22Rv1 (cell line): ENCODE measurements around the gene CACNA1E.

ENCODE experiments used
- H3K27ac ChIP-seq: fragments of 450-650 bp; 2 replicates; pipeline ENCODE4 v1.5.1; 2017
- ZFX ChIP-seq: fragments of 450-650 bp; IDR thresholded peaks from 2 replicates; pipeline ENCODE4 v1.6.1; 2017; ENCODE audit warnings: antibody characterized with exemption, borderline replicate concordance
- TF ChIP-seq, protein P1 (sequence below): fragments of 450-650 bp; IDR thresholded peaks from 2 replicates; pipeline ENCODE4 v1.5.1; 2017; ENCODE audit warnings: mild to moderate bottlenecking

Gene CACNA1E

DNA sequence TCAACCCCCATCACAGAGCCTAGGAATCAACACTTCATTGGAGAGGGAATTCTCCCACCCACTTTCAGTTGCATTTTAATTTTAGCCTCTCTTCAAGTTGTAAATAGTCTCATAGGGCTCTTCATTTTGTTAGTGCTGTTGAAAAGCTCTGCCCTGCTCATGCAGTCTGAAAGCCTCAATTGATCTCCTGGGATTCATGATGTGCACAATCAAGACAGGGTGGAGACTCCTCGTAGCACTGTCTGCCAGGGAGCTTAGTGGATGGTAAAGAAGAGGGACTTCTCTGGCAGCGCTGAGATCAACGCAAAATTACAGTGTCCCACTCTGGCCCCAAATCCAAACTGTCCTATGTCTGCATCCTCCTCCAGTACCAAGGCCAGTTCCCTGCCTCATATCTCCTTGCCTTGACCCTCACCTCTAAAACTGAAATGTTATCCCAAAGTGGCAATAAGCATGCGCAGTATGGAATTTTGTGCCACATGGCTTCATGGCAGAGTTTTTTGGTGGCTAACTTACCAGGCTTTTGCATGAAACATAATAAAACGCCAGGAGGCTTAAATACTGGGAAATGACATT lies 282.2 kb downstream of the CACNA1E start:
- TF ChIP-seq ZFX, result no peak
- TF ChIP-seq, protein P1, sequence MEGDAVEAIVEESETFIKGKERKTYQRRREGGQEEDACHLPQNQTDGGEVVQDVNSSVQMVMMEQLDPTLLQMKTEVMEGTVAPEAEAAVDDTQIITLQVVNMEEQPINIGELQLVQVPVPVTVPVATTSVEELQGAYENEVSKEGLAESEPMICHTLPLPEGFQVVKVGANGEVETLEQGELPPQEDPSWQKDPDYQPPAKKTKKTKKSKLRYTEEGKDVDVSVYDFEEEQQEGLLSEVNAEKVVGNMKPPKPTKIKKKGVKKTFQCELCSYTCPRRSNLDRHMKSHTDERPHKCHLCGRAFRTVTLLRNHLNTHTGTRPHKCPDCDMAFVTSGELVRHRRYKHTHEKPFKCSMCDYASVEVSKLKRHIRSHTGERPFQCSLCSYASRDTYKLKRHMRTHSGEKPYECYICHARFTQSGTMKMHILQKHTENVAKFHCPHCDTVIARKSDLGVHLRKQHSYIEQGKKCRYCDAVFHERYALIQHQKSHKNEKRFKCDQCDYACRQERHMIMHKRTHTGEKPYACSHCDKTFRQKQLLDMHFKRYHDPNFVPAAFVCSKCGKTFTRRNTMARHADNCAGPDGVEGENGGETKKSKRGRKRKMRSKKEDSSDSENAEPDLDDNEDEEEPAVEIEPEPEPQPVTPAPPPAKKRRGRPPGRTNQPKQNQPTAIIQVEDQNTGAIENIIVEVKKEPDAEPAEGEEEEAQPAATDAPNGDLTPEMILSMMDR, result no peak
- H3K27ac ChIP-seq, result no peak overlapping the region

- H3K27ac ChIP-seq, result no peak overlapping the region
- TF ChIP-seq, protein P1, result no peak
- no peak for TF ChIP-seq ZFX
Observed at GRCh38 chr1:181767001-181767708, 283.8 kb downstream of the CACNA1E start.

DNA sequence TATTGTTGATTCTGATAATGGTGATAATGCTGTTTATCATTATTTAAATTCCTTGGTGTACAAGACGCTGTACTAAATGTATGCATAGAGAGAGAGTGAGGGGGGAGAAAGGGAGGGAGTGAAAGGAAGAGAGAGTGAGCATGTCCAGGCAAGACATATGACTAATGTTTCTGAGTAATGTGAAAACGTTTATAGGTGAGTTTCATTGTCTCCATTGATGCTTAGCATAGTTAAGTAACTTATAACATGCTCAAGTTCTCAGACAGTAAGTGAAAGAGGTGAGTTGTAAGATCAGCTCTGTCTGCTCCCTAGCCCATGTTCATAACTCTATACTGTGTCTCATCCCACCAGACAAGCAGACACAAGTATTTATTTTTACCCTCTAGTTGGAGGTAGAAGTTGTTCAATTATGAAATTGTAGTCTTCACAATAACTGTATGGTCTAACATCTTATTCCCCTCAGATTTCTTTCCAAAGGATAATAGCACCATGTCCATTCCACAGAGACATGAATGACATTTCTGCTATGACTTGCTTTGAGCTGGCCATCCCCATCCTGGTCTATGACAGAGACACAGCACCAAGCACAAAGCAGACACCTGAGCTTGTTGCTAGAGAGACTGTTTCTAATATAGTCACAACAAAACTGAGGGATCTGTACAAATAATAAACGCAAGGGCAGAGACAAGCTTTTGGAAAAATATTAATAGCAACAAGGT lies 285.1 kb downstream of the CACNA1E start:
- TF ChIP-seq, protein P1, result no peak
- no peak for TF ChIP-seq ZFX
- H3K27ac ChIP-seq, result no peak overlapping the region

GRCh38 chr1:181768930-181769280 lies 285.6 kb downstream of the CACNA1E start:
- TF ChIP-seq, protein P1, result no peak
- TF ChIP-seq ZFX, result no peak
- H3K27ac ChIP-seq, result no peak overlapping the region

- TF ChIP-seq ZFX, result no peak
- TF ChIP-seq, protein P1, result no peak
- no peak overlapping the region for H3K27ac ChIP-seq
Observed at GRCh38 chr1:181769846-181770245, 286.5 kb downstream of the CACNA1E start.

GRCh38 chr1:181772714-181773113 lies 289.4 kb downstream of the CACNA1E start:
- no peak overlapping the region for H3K27ac ChIP-seq
- TF ChIP-seq ZFX, result no peak
- TF ChIP-seq, protein P1, result no peak

DNA sequence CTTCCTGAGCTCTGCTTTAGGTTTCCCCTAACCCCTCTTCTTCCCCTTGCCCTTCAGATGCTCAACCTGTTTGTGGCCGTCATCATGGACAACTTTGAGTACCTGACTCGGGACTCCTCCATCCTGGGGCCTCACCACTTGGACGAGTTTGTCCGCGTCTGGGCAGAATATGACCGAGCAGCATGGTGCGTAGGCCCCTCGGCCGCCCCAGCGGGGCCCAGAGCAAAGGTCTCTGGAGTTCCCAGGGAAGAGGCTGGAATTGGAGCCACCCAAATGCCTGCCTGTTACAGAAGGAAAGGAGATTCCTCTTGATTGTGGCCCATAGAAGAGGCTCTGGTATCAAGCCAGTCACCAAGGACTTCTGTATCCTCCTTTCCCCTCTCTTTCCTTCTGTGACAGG lies 292.7 kb downstream of the CACNA1E start:
- no peak overlapping the region for H3K27ac ChIP-seq
- no peak for TF ChIP-seq ZFX
- TF ChIP-seq, protein P1, result no peak
